ENCODE results near the gene TGFBRAP1.
"Not testable (repeated sequence)": the region's sequence is repeated elsewhere in the genome, so short reads cannot be mapped to it uniquely, and the experiment has no call there.

The TGFBRAP1 gene

GRCh38 chr2:105335469-105335868 is 5.9 kb upstream of the TGFBRAP1 start:
- peaks cover 20% of the 10 kb centered on the region for H3K36me3 Mint-ChIP-seq (ENCODE audit: low read depth)
- no peaks in the 10 kb centered on the region for H3K27me3 Mint-ChIP-seq
- H3K4me3 Mint-ChIP-seq = no peak overlapping the region
- H3K9me3 Mint-ChIP-seq = no peaks in the 10 kb centered on the region
- intact Hi-C loops (cut with micrococcal nuclease) = loop anchor here (10.0 kb wide), 1 partner anchor 301 kb away; the partner anchor contains the start of gene MRPS9
- H3K4me1 Mint-ChIP-seq (ENCODE audit: low read depth) = peaks cover 26% of the 10 kb centered on the region
- H3K27ac Mint-ChIP-seq = no peak overlapping the region

- Mint-ChIP-seq H3K27ac (no peak overlapping the region), H3K9me3 (no peaks in the 10 kb centered on the region)
- intact Hi-C loops (cut with micrococcal nuclease) = loop anchor here (10.0 kb wide), 1 partner anchor 299 kb away; the partner anchor contains the start of gene MRPS9
These were observed 4.7 kb upstream of the TGFBRAP1 start for GRCh38 chr2:105334211-105334610.

GRCh38 chr2:105330681-105331375 is 1.3 kb upstream of the TGFBRAP1 start:
- Mint-ChIP-seq H3K36me3 (ENCODE audit: low read depth) (peaks cover 7% of the 10 kb centered on the region), H3K27ac (peak overlapping the region; percentile 69), H3K9me3 (no peaks in the 10 kb centered on the region), H3K27me3 (no peaks in the 10 kb centered on the region), H3K4me3 (no peak overlapping the region), H3K4me1 (ENCODE audit: low read depth) (peaks cover 31% of the 10 kb centered on the region)
- intact Hi-C loops (cut with micrococcal nuclease) = loop anchor here (10.0 kb wide), 1 partner anchor 296 kb away; the partner anchor contains the start of gene MRPS9

More at GRCh38 chr2:105334211-105334610, 4.7 kb upstream of the TGFBRAP1 start:
- no peak overlapping the region for H3K4me3 Mint-ChIP-seq
- H3K4me1 Mint-ChIP-seq (ENCODE audit: low read depth) = peaks cover 25% of the 10 kb centered on the region
- no peaks in the 10 kb centered on the region for H3K27me3 Mint-ChIP-seq
- H3K36me3 Mint-ChIP-seq (ENCODE audit: low read depth) = peaks cover 13% of the 10 kb centered on the region

GRCh38 chr2:105329197-105329554 is 359 bp downstream of the TGFBRAP1 start:
- intact Hi-C loops (cut with micrococcal nuclease) = no loop called here
- Mint-ChIP-seq H3K9me3 (no peaks in the 10 kb centered on the region), H3K27me3 (no peaks in the 10 kb centered on the region), H3K4me3 (peak overlapping the region; percentile 76), H3K36me3 (ENCODE audit: low read depth) (peaks cover 21% of the 10 kb centered on the region), H3K4me1 (ENCODE audit: low read depth) (peaks cover 47% of the 10 kb centered on the region), H3K27ac (peak overlapping the region; percentile 69)

- Mint-ChIP-seq H3K4me1 (ENCODE audit: low read depth) (peaks cover 53% of the 10 kb centered on the region), H3K27ac (peak overlapping the region; percentile 69), H3K36me3 (ENCODE audit: low read depth) (peaks cover 21% of the 10 kb centered on the region), H3K4me3 (peak overlapping the region; percentile 76), H3K27me3 (no peaks in the 10 kb centered on the region), H3K9me3 (no peaks in the 10 kb centered on the region)
- intact Hi-C loops (cut with micrococcal nuclease) = no loop called here
These were observed 996 bp downstream of the TGFBRAP1 start for GRCh38 chr2:105328281-105329196.

GRCh38 chr2:105327690-105328089 is 1.8 kb downstream of the TGFBRAP1 start:
- H3K27ac Mint-ChIP-seq = peak overlapping the region; percentile 69
- no peaks in the 10 kb centered on the region for H3K9me3 Mint-ChIP-seq
- intact Hi-C loops (cut with micrococcal nuclease) = no loop called here
- H3K4me1 Mint-ChIP-seq (ENCODE audit: low read depth) = peaks cover 62% of the 10 kb centered on the region
- H3K36me3 Mint-ChIP-seq (ENCODE audit: low read depth) = peaks cover 26% of the 10 kb centered on the region
- H3K4me3 Mint-ChIP-seq = no peak overlapping the region
- H3K27me3 Mint-ChIP-seq = no peaks in the 10 kb centered on the region

GRCh38 chr2:105327271-105327670 is 2.3 kb downstream of the TGFBRAP1 start:
- peaks cover 64% of the 10 kb centered on the region for H3K4me1 Mint-ChIP-seq (ENCODE audit: low read depth)
- intact Hi-C loops (cut with micrococcal nuclease); H3K27ac Mint-ChIP-seq; H3K9me3 Mint-ChIP-seq; H3K27me3 Mint-ChIP-seq; H3K4me3 Mint-ChIP-seq: not testable (repeated sequence)
- peaks cover 28% of the 10 kb centered on the region for H3K36me3 Mint-ChIP-seq (ENCODE audit: low read depth)

GRCh38 chr2:105325389-105325963 is 4.1 kb downstream of the TGFBRAP1 start:
- Mint-ChIP-seq H3K9me3 (no peaks in the 10 kb centered on the region), H3K27ac (no peak overlapping the region), H3K27me3 (no peaks in the 10 kb centered on the region), H3K4me1 (ENCODE audit: low read depth) (peaks cover 60% of the 10 kb centered on the region), H3K36me3 (ENCODE audit: low read depth) (peaks cover 28% of the 10 kb centered on the region), H3K4me3 (no peak overlapping the region)
- intact Hi-C loops (cut with micrococcal nuclease) = no loop called here

GRCh38 chr2:105324732-105325131 is 4.8 kb downstream of the TGFBRAP1 start:
- Mint-ChIP-seq H3K4me1 (ENCODE audit: low read depth) (peaks cover 54% of the 10 kb centered on the region), H3K4me3 (no peak overlapping the region), H3K9me3 (no peaks in the 10 kb centered on the region), H3K27ac (no peak overlapping the region), H3K36me3 (ENCODE audit: low read depth) (peaks cover 28% of the 10 kb centered on the region), H3K27me3 (no peaks in the 10 kb centered on the region)
- intact Hi-C loops (cut with micrococcal nuclease) = no loop called here

GRCh38 chr2:105324101-105324500 is 5.4 kb downstream of the TGFBRAP1 start:
- Mint-ChIP-seq H3K4me1 (ENCODE audit: low read depth) (peaks cover 53% of the 10 kb centered on the region), H3K27ac (peak overlapping the region; percentile 41), H3K27me3 (no peaks in the 10 kb centered on the region), H3K4me3 (no peak overlapping the region), H3K9me3 (no peaks in the 10 kb centered on the region), H3K36me3 (ENCODE audit: low read depth) (peaks cover 25% of the 10 kb centered on the region)
- intact Hi-C loops (cut with micrococcal nuclease) = no loop called here

GRCh38 chr2:105323111-105323510 is 6.4 kb downstream of the TGFBRAP1 start:
- no peak overlapping the region for H3K27ac Mint-ChIP-seq
- peaks cover 22% of the 10 kb centered on the region for H3K36me3 Mint-ChIP-seq (ENCODE audit: low read depth)
- H3K9me3 Mint-ChIP-seq = no peaks in the 10 kb centered on the region
- H3K4me1 Mint-ChIP-seq (ENCODE audit: low read depth) = peaks cover 43% of the 10 kb centered on the region
- no peaks in the 10 kb centered on the region for H3K27me3 Mint-ChIP-seq
- H3K4me3 Mint-ChIP-seq = no peak overlapping the region
- intact Hi-C loops (cut with micrococcal nuclease) = no loop called here

- Mint-ChIP-seq H3K27ac (no peak overlapping the region), H3K4me1 (ENCODE audit: low read depth) (peaks cover 33% of the 10 kb centered on the region), H3K9me3 (no peaks in the 10 kb centered on the region), H3K4me3 (no peak overlapping the region), H3K27me3 (no peaks in the 10 kb centered on the region), H3K36me3 (ENCODE audit: low read depth) (peaks cover 22% of the 10 kb centered on the region)
- intact Hi-C loops (cut with micrococcal nuclease) = no loop called here
These were observed 7.5 kb downstream of the TGFBRAP1 start for GRCh38 chr2:105321875-105322646.

- H3K27ac Mint-ChIP-seq = no peak overlapping the region
- no peaks in the 10 kb centered on the region for H3K27me3 Mint-ChIP-seq
- no peaks in the 10 kb centered on the region for H3K9me3 Mint-ChIP-seq
- H3K4me3 Mint-ChIP-seq = no peak overlapping the region
- H3K4me1 Mint-ChIP-seq (ENCODE audit: low read depth) = peaks cover 33% of the 10 kb centered on the region
- intact Hi-C loops (cut with micrococcal nuclease) = no loop called here
- peaks cover 22% of the 10 kb centered on the region for H3K36me3 Mint-ChIP-seq (ENCODE audit: low read depth)
These were observed 8.8 kb downstream of the TGFBRAP1 start for GRCh38 chr2:105320651-105321215.
